Esophagus muscularis mucosa (tissue), 4 donors: Measurements from ENCODE around the gene HPN.

ENCODE experiments used
- EP300 ChIP-seq: sonication (generic); formaldehyde crosslinking; IDR thresholded peaks from one replicate; pipeline ENCODE4 v1.6.1; 2017; ENCODE audit warnings: antibody characterized with exemption
- POLR2AphosphoS5 ChIP-seq, 2 donors: sonication (generic); formaldehyde crosslinking; IDR thresholded peaks; one replicate each; pipeline ENCODE4 v1.6.1; 2017; ENCODE audit warnings: antibody characterized with exemption in 2 of 2
- TF ChIP-seq, protein P1 (sequence below), 3 experiments: fragments of 200-600 bp in 2 of 3; fragments of 450-650 bp in 1 of 3; sonication (generic) in 2 of 3; IDR thresholded peaks; one replicate each; pipeline ENCODE4 v1.5.1; 2017 to 2019; ENCODE audit warnings: antibody characterized with exemption in 3 of 3, mild to moderate bottlenecking in 2 of 3, moderate library complexity in 1 of 3

DNA sequence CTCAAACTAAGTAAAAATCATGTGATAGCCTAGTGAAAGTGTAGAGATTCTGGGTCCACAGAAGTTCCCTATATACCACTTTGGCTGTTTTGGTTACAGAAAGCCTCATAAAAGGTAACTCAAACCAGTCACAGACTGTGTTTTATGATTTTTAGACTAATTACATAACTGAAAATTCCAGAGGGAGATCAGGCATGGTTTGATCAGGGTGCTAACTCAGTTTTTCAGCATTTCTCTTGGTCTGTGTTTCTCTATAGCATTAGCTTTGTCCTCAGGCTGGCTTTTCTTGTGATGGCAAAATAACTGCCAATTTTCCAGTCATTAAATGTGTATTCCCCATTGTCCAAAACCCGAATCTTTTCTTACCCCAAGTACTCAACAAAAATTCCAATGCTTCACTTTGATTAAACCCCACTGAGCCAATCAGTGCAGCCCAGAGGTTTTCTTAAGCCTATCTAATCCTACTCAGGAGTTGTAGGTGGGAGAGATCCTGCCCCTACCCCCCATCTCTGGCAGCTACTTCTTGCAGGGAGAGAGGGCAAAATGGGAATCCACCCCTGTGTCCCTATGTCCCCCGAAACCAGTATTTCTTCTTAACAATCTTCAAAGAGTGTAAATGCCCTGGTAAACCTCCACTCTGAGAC lies 65.5 kb downstream of the HPN start:
- TF ChIP-seq, protein P1, sequence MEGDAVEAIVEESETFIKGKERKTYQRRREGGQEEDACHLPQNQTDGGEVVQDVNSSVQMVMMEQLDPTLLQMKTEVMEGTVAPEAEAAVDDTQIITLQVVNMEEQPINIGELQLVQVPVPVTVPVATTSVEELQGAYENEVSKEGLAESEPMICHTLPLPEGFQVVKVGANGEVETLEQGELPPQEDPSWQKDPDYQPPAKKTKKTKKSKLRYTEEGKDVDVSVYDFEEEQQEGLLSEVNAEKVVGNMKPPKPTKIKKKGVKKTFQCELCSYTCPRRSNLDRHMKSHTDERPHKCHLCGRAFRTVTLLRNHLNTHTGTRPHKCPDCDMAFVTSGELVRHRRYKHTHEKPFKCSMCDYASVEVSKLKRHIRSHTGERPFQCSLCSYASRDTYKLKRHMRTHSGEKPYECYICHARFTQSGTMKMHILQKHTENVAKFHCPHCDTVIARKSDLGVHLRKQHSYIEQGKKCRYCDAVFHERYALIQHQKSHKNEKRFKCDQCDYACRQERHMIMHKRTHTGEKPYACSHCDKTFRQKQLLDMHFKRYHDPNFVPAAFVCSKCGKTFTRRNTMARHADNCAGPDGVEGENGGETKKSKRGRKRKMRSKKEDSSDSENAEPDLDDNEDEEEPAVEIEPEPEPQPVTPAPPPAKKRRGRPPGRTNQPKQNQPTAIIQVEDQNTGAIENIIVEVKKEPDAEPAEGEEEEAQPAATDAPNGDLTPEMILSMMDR (IDR thresholded peaks at IDR 0.05), result no peak
- TF ChIP-seq EP300 (no peak), POLR2AphosphoS5 (IDR thresholded peaks at IDR 0.05) (no peak)
